ENCODE measurements around the gene UBQLN1.
"Not testable (repeated sequence)": the region's sequence is repeated elsewhere in the genome, so short reads cannot be mapped to it uniquely, and the experiment has no call there.

The UBQLN1 gene

GRCh38 chr9:83630938-83631457, 76.8 kb downstream of the UBQLN1 start:
- DNase-seq (ENCODE audit: low spot score) = no peak

- DNase-seq (ENCODE audit: low spot score) = no peak
Measured at GRCh38 chr9:83629433-83630104, 78.2 kb downstream of the UBQLN1 start.

- no peak for DNase-seq (ENCODE audit: low spot score)
Measured at GRCh38 chr9:83628540-83628939, 79.2 kb downstream of the UBQLN1 start.

- no peak for DNase-seq (ENCODE audit: low spot score)
Measured at GRCh38 chr9:83625178-83625577, 82.6 kb downstream of the UBQLN1 start.

GRCh38 chr9:83623679-83624076, 84.1 kb downstream of the UBQLN1 start:
- no peak for DNase-seq (ENCODE audit: low spot score)

GRCh38 chr9:83622939-83623678, 84.6 kb downstream of the UBQLN1 start, which contains the start of gene IDNK:
TSS of gene IDNK (plus strand) at chr9:83623143. CDS start at chr9:83623172, 29 bp downstream.
- DNase-seq (ENCODE audit: low spot score) = peak; percentile 79

- no peak for DNase-seq (ENCODE audit: low spot score)
Measured at GRCh38 chr9:83622433-83622938, 85.3 kb downstream of the UBQLN1 start.

GRCh38 chr9:83620841-83621636, 86.7 kb downstream of the UBQLN1 start:
- DNase-seq (ENCODE audit: low spot score) = peak; percentile 69

GRCh38 chr9:83617299-83617698, 90.5 kb downstream of the UBQLN1 start:
- no peak for DNase-seq (ENCODE audit: low spot score)

GRCh38 chr9:83613298-83613697, 94.5 kb downstream of the UBQLN1 start:
- DNase-seq (ENCODE audit: low spot score) = not testable (repeated sequence)
